K562 (cell line): Measurements from ENCODE around the gene COL28A1. TPM values are rescaled to one million over a fixed set of nuclear protein-coding genes. Genes with fewer than 3 reads are reported as not detected.

Experiments
- ATAC-seq: fragments of 200-7000 bp; cut with Tn5 transposase; 3 replicates; pipeline ENCODE4 v1.9.1; 2020; ENCODE audit warnings: moderate library complexity
- BruUV-seq: library from RNA; stranded (reverse); fragments of 400-500 nt; replicated peaks from 2 replicates; lab custom pipeline; 2021; lab: Mats Ljungman, UMichigan
- CTCF ChIA-PET: fragments of 300-600 bp; formaldehyde crosslinking; extraction: SDS; loops from one replicate; lab custom pipeline; 2021; ENCODE audit warnings: low intra/inter-chr PET ratio; lab: Yijun Ruan, JAX
- POLR2A ChIA-PET: fragments of 300-600, 350-650 bp; sonication (Branson Sonifier 250); formaldehyde crosslinking; extraction: SDS; loops from one replicate; lab custom pipeline; 2021; ENCODE audit warnings: antibody characterized with exemption, inconsistent platforms; lab: Yijun Ruan, JAX
- DNase-seq, 4 experiments: peaks; one replicate each; pipeline versions ENCODE4 v3.0.0 to v3.0.0-alpha.2; 2011 to 2018; ENCODE audit warnings: low spot score in 3 of 4, mixed read lengths in 3 of 4; ENCODE audit errors: extremely low read depth in 1 of 4
- FAIRE-seq: peaks from 2 replicates; lab custom pipeline; 2011; peaks lifted over from hg19 to GRCh38; lab: Jason Lieb, UNC
- H2AFZ ChIP-seq: 2 replicates; pipeline ENCODE4 v1.6.0; 2011; ENCODE audit warnings: low read depth, low read length, control low read depth, inconsistent platforms
- H3K27ac ChIP-seq: fragments of 200-600 bp; 3 replicates; pipeline ENCODE4 v1.8.0; 2011; ENCODE audit warnings: low read depth, mild to moderate bottlenecking, control low read depth, inconsistent platforms, low read length, moderate library complexity, mixed read lengths; ENCODE audit errors: extremely low read depth
- H3K27me3 ChIP-seq, 2 experiments: fragments of 300-600 bp in 1 of 2; 2 replicates in 1 of 2; 3 replicates in 1 of 2; pipeline versions ENCODE4 v1.6.0 to v1.8.0; 2011; ENCODE audit warnings: inconsistent platforms in 2 of 2, low read length in 2 of 2, mild to moderate bottlenecking in 1 of 2, mixed read lengths in 1 of 2, moderate library complexity in 1 of 2; ENCODE audit not compliant: control insufficient read depth in 2 of 2, insufficient read depth in 2 of 2
- H3K36me3 ChIP-seq: fragments of 300-600 bp; 3 replicates; pipeline ENCODE4 v1.8.0; 2011; ENCODE audit warnings: mild to moderate bottlenecking, low read length, inconsistent platforms; ENCODE audit not compliant: control insufficient read depth, insufficient read depth
- H3K4me1 ChIP-seq, 2 experiments: fragments of 200-600 bp in 1 of 2; replicated peaks in 1 of 2; 2 replicates in 1 of 2; 3 replicates in 1 of 2; pipeline versions ENCODE4 v1.5.1 to v1.8.0; 2011; ENCODE audit warnings: inconsistent platforms in 2 of 2, low read length in 2 of 2, mild to moderate bottlenecking in 1 of 2, mixed read lengths in 1 of 2, moderate library complexity in 1 of 2; ENCODE audit not compliant: control insufficient read depth in 2 of 2, insufficient read depth in 2 of 2
- H3K4me2 ChIP-seq: 2 replicates; pipeline ENCODE4 v1.6.1; 2011; ENCODE audit warnings: low read length, control low read depth, inconsistent platforms, mixed read lengths; ENCODE audit not compliant: insufficient read depth
- H3K4me3 ChIP-seq: fragments of 200-600 bp; sonication (generic), shearing (Covaris generic); 2 replicates; pipeline ENCODE4 v1.5.1; 2016; ENCODE audit warnings: control low read depth, inconsistent platforms
- H3K79me2 ChIP-seq: fragments of 200-600 bp; 3 replicates; pipeline ENCODE4 v1.8.0; 2011; ENCODE audit warnings: low read length, inconsistent platforms; ENCODE audit not compliant: control insufficient read depth, insufficient read depth
- H3K9ac ChIP-seq, 2 experiments: 2 replicates each; pipeline versions ENCODE4 v1.6.0 to v1.6.1; 2011; ENCODE audit warnings: low read depth in 2 of 2, low read length in 2 of 2, control low read depth in 1 of 2, inconsistent platforms in 1 of 2, mild to moderate bottlenecking in 1 of 2, mixed read lengths in 1 of 2; ENCODE audit not compliant: insufficient read depth in 1 of 2
- H3K9me1 ChIP-seq: one replicate; pipeline ENCODE4 v1.6.0; 2011; ENCODE audit warnings: inconsistent platforms, mild to moderate bottlenecking, low read length, moderate library complexity; ENCODE audit not compliant: control insufficient read depth, insufficient read depth
- H3K9me3 ChIP-seq: replicated peaks from 2 replicates; pipeline ENCODE4 v1.5.1; 2011; ENCODE audit warnings: low read depth, low read length, inconsistent platforms; ENCODE audit not compliant: control insufficient read depth, insufficient read depth
- H4K20me1 ChIP-seq: replicated peaks from 2 replicates; pipeline ENCODE4 v1.6.1; 2011; ENCODE audit warnings: low read length, inconsistent platforms, mixed read lengths; ENCODE audit not compliant: control insufficient read depth, insufficient read depth
- ARID1B ChIP-seq: fragments of 450-650 bp; IDR thresholded peaks from 2 replicates; pipeline ENCODE4 v1.6.1; 2016; ENCODE audit warnings: antibody characterized with exemption, mild to moderate bottlenecking, inconsistent platforms
- ATF1 ChIP-seq, 2 experiments: fragments of 450-650 bp in 1 of 2; IDR thresholded peaks; 2 replicates each; pipeline ENCODE4 v1.6.1; 2016; ENCODE audit warnings: missing compliant biosample characterization in 1 of 2, missing genetic modification characterization in 1 of 2
- GTF2F1 ChIP-seq: IDR thresholded peaks from 2 replicates; pipeline ENCODE4 v1.6.1; 2011; ENCODE audit warnings: low read depth, low read length, improper control_type of control experiment
- NBN ChIP-seq: fragments of 450-650 bp; IDR thresholded peaks from 2 replicates; pipeline ENCODE4 v1.6.1; 2016; ENCODE audit warnings: low read depth, mild to moderate bottlenecking
- NFXL1 ChIP-seq: fragments of 450-650 bp; formaldehyde crosslinking; IDR thresholded peaks from 2 replicates; pipeline ENCODE4 v1.4.0; 2021; ENCODE audit warnings: mild to moderate bottlenecking
- PML ChIP-seq: IDR thresholded peaks from 2 replicates; pipeline ENCODE4 v1.6.1; 2012; ENCODE audit warnings: low read length, inconsistent platforms
- SMAD1 ChIP-seq: fragments of 150-350 bp; IDR thresholded peaks from 2 replicates; pipeline ENCODE4 v1.6.1; 2014; ENCODE audit warnings: low read length, low read depth; ENCODE audit not compliant: partially characterized antibody
- SMAD3 ChIP-seq: fragments of 450-650 bp; formaldehyde crosslinking; conservative IDR thresholded peaks from 2 replicates; pipeline ENCODE4 v1.4.0; 2020; ENCODE audit warnings: mild to moderate bottlenecking
- SRF ChIP-seq, 2 experiments: fragments of 250-450, 450-650 bp in 1 of 2; sonication (Bioruptor Pico) in 1 of 2; sonication (generic) in 1 of 2; formaldehyde crosslinking; IDR thresholded peaks; 2 replicates each; pipeline versions ENCODE4 v1.5.0 to v1.5.1; 2020 to 2022; ENCODE audit warnings: mild to moderate bottlenecking in 1 of 2, missing genetic modification reagents in 1 of 2
- TOE1 ChIP-seq, 2 experiments: fragments of 450-650 bp in 1 of 2; sonication (generic) in 1 of 2; formaldehyde crosslinking in 1 of 2; IDR thresholded peaks; 2 replicates each; pipeline versions ENCODE4 v1.7.1 to v1.8.0; 2016 to 2022; ENCODE audit warnings: borderline replicate concordance in 2 of 2, mild to moderate bottlenecking in 2 of 2, antibody characterized with exemption in 1 of 2, inconsistent platforms in 1 of 2, low read depth in 1 of 2, missing genetic modification reagents in 1 of 2, moderate library complexity in 1 of 2
- ZBTB1 ChIP-seq: sonication (generic); formaldehyde crosslinking; IDR thresholded peaks from 2 replicates; pipeline ENCODE4 v1.8.1; 2023; ENCODE audit warnings: missing genetic modification reagents, low read depth, mild to moderate bottlenecking, borderline replicate concordance
- ZFX ChIP-seq: sonication (generic); formaldehyde crosslinking; IDR thresholded peaks from 2 replicates; pipeline ENCODE4 v1.8.0; 2022; ENCODE audit warnings: mild to moderate bottlenecking, missing genetic modification reagents, moderate library complexity
- ZNF224 ChIP-seq: sonication (generic); formaldehyde crosslinking; IDR thresholded peaks from 2 replicates; pipeline ENCODE4 v1.8.0; 2022; ENCODE audit warnings: mild to moderate bottlenecking, missing genetic modification reagents
- WGBS: fragments of 100-300 bp; shearing (Covaris generic); methylation state at CpG from one replicate; pipeline ENCODE4 v1.1.6; 2016; ENCODE audit warnings: low coverage, mixed read lengths; ENCODE audit not compliant: insufficient coverage; ENCODE audit errors: missing lambda C conversion rate; 5-methylcytosine and 5-hydroxymethylcytosine counted together
- in situ Hi-C: fragments of 300-500 bp; cut with MboI; formaldehyde crosslinking; loops from 4 replicates; pipeline ENCODE4 v1.15.0; 2018; ENCODE audit warnings: inconsistent platforms, mixed read lengths
- intact Hi-C: fragments of 100-400 bp; cut with micrococcal nuclease; formaldehyde crosslinking; loops from 2 replicates; pipeline ENCODE4 v1.14.2; 2022
- polyA plus RNA-seq, 8 experiments: library from polyadenylated mRNA; depleted of rRNA in 4 of 8; stranded (reverse) in 5 of 8; unstranded in 3 of 8; fragments of >200 nt; fragmentation: Nextera tagmentation in 2 of 8; fragmentation: Illumina TruSeq in 1 of 8; extraction: Ambion mirVana in 2 of 8; extraction: Trizol in 1 of 8; gene quantifications; 2 replicates each; pipeline versions ENCODE4 v1.2.1 to v1.2.3, GENCODE V29; 2011 to 2014; ENCODE audit warnings: inconsistent platforms in 1 of 8, missing spikeins in 1 of 8
- total RNA-seq, 7 experiments: library from RNA; depleted of rRNA in 6 of 7; stranded (reverse); fragments of >200 nt in 6 of 7; fragmentation: Illumina TruSeq in 2 of 7; extraction: Trizol in 2 of 7; gene quantifications; 2 replicates each; pipeline versions ENCODE4 v1.2.1 to v1.2.3, GENCODE V29; 2011 to 2021; ENCODE audit warnings: low replicate concordance in 1 of 7
- TF ChIP-seq, protein P1 (sequence below): sonication (generic); formaldehyde crosslinking; IDR thresholded peaks from 2 replicates; pipeline ENCODE4 v1.8.1; 2023; ENCODE audit warnings: mild to moderate bottlenecking, missing genetic modification reagents
- TF ChIP-seq, protein P2 (sequence below): fragments of 250-450 bp; sonication (Bioruptor Pico); IDR thresholded peaks from 2 replicates; pipeline ENCODE4 v1.9.0; 2021; ENCODE audit warnings: mild to moderate bottlenecking
- TF ChIP-seq, protein P3 (sequence below): fragments of 200-800 bp; sonication (Bioruptor generic); IDR thresholded peaks from 2 replicates; pipeline ENCODE4 v1.6.1; 2017; ENCODE audit warnings: missing genetic modification characterization, missing compliant biosample characterization
- TF ChIP-seq, protein P4 (sequence below): fragments of 250-450 bp; sonication (Bioruptor Pico); IDR thresholded peaks from 2 replicates; pipeline ENCODE4 v1.5.1; 2021; ENCODE audit warnings: mild to moderate bottlenecking

The COL28A1 gene
- total and polyA plus RNA-seq, 9 of the 15 experiments (the other 6 are each of a cell fraction or from before 2014, with no cell fraction given) = 0.03 to 0.13 (median 0.05) TPM; not detected in 3

DNA sequence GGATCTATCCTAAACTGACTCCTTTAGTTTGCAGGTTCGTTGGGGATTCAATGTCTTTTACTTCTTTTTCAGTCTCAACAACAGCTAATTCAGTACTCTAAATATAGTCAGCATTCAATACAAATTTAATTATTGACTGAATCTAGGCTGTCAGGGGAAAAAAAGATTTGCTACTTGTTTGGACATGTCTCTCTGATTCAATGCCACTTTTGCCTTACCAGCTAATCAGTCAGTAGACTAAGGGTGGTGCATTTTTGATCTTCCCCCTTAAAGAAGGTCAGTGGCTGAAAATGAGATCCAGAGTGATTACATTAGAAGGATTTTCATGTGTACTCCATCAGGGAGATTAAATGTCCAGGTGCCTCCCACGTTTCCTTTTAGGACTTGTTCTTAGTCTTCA, 208.2 kb downstream of the COL28A1 start (continued):
- TF ChIP-seq, protein P1, sequence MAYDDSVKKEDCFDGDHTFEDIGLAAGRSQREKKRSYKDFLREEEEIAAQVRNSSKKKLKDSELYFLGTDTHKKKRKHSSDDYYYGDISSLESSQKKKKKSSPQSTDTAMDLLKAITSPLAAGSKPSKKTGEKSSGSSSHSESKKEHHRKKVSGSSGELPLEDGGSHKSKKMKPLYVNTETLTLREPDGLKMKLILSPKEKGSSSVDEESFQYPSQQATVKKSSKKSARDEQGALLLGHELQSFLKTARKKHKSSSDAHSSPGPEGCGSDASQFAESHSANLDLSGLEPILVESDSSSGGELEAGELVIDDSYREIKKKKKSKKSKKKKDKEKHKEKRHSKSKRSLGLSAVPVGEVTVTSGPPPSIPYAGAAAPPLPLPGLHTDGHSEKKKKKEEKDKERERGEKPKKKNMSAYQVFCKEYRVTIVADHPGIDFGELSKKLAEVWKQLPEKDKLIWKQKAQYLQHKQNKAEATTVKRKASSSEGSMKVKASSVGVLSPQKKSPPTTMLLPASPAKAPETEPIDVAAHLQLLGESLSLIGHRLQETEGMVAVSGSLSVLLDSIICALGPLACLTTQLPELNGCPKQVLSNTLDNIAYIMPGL (CRISPR knock-in tag) = no peak
- TF ChIP-seq GTF2F1 (no peak), NFXL1 (CRISPR knock-in tag) (no peak)

DNA sequence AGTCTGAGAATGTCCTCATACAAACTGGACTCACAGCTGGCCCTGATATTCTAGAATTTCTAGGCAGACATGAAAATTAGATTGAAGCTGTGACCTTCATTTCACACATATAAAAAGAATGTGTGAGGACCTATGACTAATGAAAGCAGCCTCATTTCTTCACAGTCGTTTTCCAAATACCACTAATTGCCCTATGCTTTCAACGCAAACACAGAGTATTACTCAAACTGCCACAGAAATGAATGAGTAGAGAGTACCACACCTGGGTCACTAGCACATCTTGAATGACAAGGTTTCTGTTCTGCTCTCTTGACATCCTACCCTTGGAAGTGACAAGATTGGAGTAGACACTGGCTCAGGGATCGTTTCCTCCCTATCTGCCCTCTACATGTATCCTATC, 211.0 kb downstream of the COL28A1 start:
- 0% methylated on average over 3 of the region's 3 CpGs for WGBS
- Histone ChIP-seq H2AFZ (no peak overlapping the region), H3K79me2 (no peaks in the 10 kb centered on the region), H3K36me3 (no peaks in the 10 kb centered on the region), H3K4me1 (no peaks in the 10 kb centered on the region), H3K27me3 (peaks cover 0 to 9% of the 10 kb centered on the region in 2 experiments; a peak in 1 of 5 replicates), H3K9ac (no peak overlapping the region), H3K9me3 (no peaks in the 10 kb centered on the region), H4K20me1 (no peaks in the 10 kb centered on the region), H3K9me1 (no peaks in the 10 kb centered on the region), H3K27ac (no peak overlapping the region), H3K4me2 (no peak overlapping the region), H3K4me3 (no peak overlapping the region)
- POLR2A ChIA-PET = no interaction called here
- FAIRE-seq (no peak), DNase-seq (no peak), ATAC-seq (no peak)
- CTCF ChIA-PET = no interaction called here
- intact Hi-C loops (no loop called here), in situ Hi-C loops (loop anchor here (25.0 kb wide), 1 partner anchor 362 kb away; no protein-coding TSS in a partner anchor)
- BruUV-seq = no TSS peak
- TF ChIP-seq PML (no peak), ZFX (CRISPR knock-in tag) (no peak), NBN (no peak), SMAD3 (CRISPR knock-in tag) (no peak), ZBTB1 (CRISPR knock-in tag) (no peak), SMAD1 (no peak), ARID1B (no peak), SRF (CRISPR knock-in tag; IDR thresholded peaks at IDR 0.05) (no peak), ZNF224 (CRISPR knock-in tag) (no peak), ATF1 (CRISPR knock-in tag; IDR thresholded peaks at IDR 0.05) (no peak), ATF1 (tag; IDR thresholded peaks at IDR 0.05) (no peak), TOE1 (IDR thresholded peaks at IDR 0.05; ENCODE audit: borderline replicate concordance) (no peak), TOE1 (CRISPR knock-in tag; IDR thresholded peaks at IDR 0.05; ENCODE audit: borderline replicate concordance, low read depth) (no peak)
- TF ChIP-seq, protein P2, sequence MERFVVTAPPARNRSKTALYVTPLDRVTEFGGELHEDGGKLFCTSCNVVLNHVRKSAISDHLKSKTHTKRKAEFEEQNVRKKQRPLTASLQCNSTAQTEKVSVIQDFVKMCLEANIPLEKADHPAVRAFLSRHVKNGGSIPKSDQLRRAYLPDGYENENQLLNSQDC (CRISPR knock-in tag) = no peak
- TF ChIP-seq, protein P3, sequence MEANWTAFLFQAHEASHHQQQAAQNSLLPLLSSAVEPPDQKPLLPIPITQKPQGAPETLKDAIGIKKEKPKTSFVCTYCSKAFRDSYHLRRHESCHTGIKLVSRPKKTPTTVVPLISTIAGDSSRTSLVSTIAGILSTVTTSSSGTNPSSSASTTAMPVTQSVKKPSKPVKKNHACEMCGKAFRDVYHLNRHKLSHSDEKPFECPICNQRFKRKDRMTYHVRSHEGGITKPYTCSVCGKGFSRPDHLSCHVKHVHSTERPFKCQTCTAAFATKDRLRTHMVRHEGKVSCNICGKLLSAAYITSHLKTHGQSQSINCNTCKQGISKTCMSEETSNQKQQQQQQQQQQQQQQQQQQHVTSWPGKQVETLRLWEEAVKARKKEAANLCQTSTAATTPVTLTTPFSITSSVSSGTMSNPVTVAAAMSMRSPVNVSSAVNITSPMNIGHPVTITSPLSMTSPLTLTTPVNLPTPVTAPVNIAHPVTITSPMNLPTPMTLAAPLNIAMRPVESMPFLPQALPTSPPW (CRISPR knock-in tag) = no peak
- TF ChIP-seq, protein P4, sequence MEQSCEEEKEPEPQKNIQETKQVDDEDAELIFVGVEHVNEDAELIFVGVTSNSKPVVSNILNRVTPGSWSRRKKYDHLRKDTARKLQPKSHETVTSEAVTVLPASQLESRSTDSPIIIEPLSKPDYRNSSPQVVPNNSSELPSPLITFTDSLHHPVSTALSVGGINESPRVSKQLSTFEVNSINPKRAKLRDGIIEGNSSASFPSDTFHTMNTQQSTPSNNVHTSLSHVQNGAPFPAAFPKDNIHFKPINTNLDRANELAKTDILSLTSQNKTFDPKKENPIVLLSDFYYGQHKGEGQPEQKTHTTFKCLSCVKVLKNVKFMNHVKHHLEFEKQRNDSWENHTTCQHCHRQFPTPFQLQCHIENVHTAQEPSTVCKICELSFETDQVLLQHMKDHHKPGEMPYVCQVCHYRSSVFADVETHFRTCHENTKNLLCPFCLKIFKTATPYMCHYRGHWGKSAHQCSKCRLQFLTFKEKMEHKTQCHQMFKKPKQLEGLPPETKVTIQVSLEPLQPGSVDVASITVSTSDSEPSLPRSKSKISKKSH (CRISPR knock-in tag) = no peak
